C1 segment of cervical spinal cord (tissue), 14 donors: ENCODE measurements around the gene OPTC.
"Not testable (repeated sequence)": the region's sequence is repeated elsewhere in the genome, so short reads cannot be mapped to it uniquely, and the experiment has no call there.

ENCODE experiments used
- DNase-seq, 14 donors: peaks; one replicate each; lab custom pipeline; 2025; lab: John Stamatoyannopoulos, UW

The OPTC gene

GRCh38 chr1:203516184-203516583, 22.2 kb downstream of the OPTC start:
- DNase-seq, result no peak

GRCh38 chr1:203516906-203517305, 23.0 kb downstream of the OPTC start:
- no peak for DNase-seq

- DNase-seq, result no peak
These were observed 23.6 kb downstream of the OPTC start for GRCh38 chr1:203517426-203518110.

GRCh38 chr1:203518139-203518538, 24.2 kb downstream of the OPTC start:
- not testable (repeated sequence) for DNase-seq

- no peak for DNase-seq
These were observed 24.6 kb downstream of the OPTC start for GRCh38 chr1:203518541-203518940.

GRCh38 chr1:203519053-203519840, 25.3 kb downstream of the OPTC start:
- no peak for DNase-seq

- no peak for DNase-seq
These were observed 25.9 kb downstream of the OPTC start for GRCh38 chr1:203519896-203520295.

GRCh38 chr1:203520315-203520714, 26.4 kb downstream of the OPTC start:
- no peak for DNase-seq

GRCh38 chr1:203521074-203521794, 27.3 kb downstream of the OPTC start:
- DNase-seq, result no peak

GRCh38 chr1:203521812-203522211, 27.9 kb downstream of the OPTC start:
- no peak for DNase-seq

GRCh38 chr1:203522237-203522636, 28.3 kb downstream of the OPTC start:
- peak in 2 of 14 donors; percentile 35 to 59 for DNase-seq

- no peak for DNase-seq
These were observed 29.7 kb downstream of the OPTC start for GRCh38 chr1:203523667-203524066.

- no peak for DNase-seq
These were observed 30.2 kb downstream of the OPTC start for GRCh38 chr1:203524152-203524551.

- no peak for DNase-seq
These were observed 30.9 kb downstream of the OPTC start for GRCh38 chr1:203524824-203525223.

- DNase-seq, result no peak
These were observed 31.7 kb downstream of the OPTC start for GRCh38 chr1:203525685-203526084.

GRCh38 chr1:203526130-203526529, 32.2 kb downstream of the OPTC start:
- no peak for DNase-seq

- peak in 1 of 14 donors; percentile 29 for DNase-seq
These were observed 32.6 kb downstream of the OPTC start for GRCh38 chr1:203526572-203526971.

GRCh38 chr1:203527013-203527412, 33.1 kb downstream of the OPTC start:
- DNase-seq, result no peak

GRCh38 chr1:203528063-203528462, 34.1 kb downstream of the OPTC start:
- DNase-seq, result no peak

GRCh38 chr1:203528976-203529835, 35.3 kb downstream of the OPTC start:
- DNase-seq, result no peak

- no peak for DNase-seq
These were observed 37.1 kb downstream of the OPTC start for GRCh38 chr1:203531063-203531462.
